Left forelimb (tissue), 1 donor: ENCODE measurements around the gene PDXP.
"Not testable (repeated sequence)": the region's sequence is repeated elsewhere in the genome, so short reads cannot be mapped to it uniquely, and the experiment has no call there.

ENCODE experiments used
- DNase-seq: peaks from one replicate; pipeline ENCODE4 v3.0.0-alpha.2; 2018; ENCODE audit warnings: low spot score

The PDXP gene

GRCh38 chr22:37647317-37647716 lies 11.2 kb upstream of the PDXP start:
- DNase-seq, result no peak

GRCh38 chr22:37647928-37648327 lies 10.6 kb upstream of the PDXP start:
- no peak for DNase-seq

GRCh38 chr22:37650463-37651136 lies 7.9 kb upstream of the PDXP start:
- DNase-seq, result no peak

GRCh38 chr22:37654563-37655251 lies 3.8 kb upstream of the PDXP start:
- no peak for DNase-seq

GRCh38 chr22:37655252-37655563 lies 3.3 kb upstream of the PDXP start:
- DNase-seq, result no peak

GRCh38 chr22:37656583-37656982 lies 1.9 kb upstream of the PDXP start:
- DNase-seq, result not testable (repeated sequence)

GRCh38 chr22:37657590-37658132 lies 862 bp upstream of the PDXP start:
- DNase-seq, result no peak

GRCh38 chr22:37659066-37659896 lies 758 bp downstream of the PDXP start:
- no peak for DNase-seq

GRCh38 chr22:37659897-37660708 lies 1.6 kb downstream of the PDXP start:
- DNase-seq, result no peak

GRCh38 chr22:37660709-37661045 lies 2.2 kb downstream of the PDXP start:
- no peak for DNase-seq

- DNase-seq, result no peak
Measured at GRCh38 chr22:37661160-37661924, 2.8 kb downstream of the PDXP start.

- no peak for DNase-seq
Measured at GRCh38 chr22:37662039-37662438, 3.5 kb downstream of the PDXP start.

- no peak for DNase-seq
Measured at GRCh38 chr22:37663521-37664140, 5.1 kb downstream of the PDXP start.

- DNase-seq, result no peak
Measured at GRCh38 chr22:37664249-37665101, 6.0 kb downstream of the PDXP start.

- DNase-seq, result no peak
Measured at GRCh38 chr22:37665487-37665886, 7.0 kb downstream of the PDXP start.

GRCh38 chr22:37669586-37669985 lies 11.1 kb downstream of the PDXP start:
- no peak for DNase-seq

GRCh38 chr22:37672206-37672919 lies 13.8 kb downstream of the PDXP start:
- no peak for DNase-seq

- DNase-seq, result no peak
Measured at GRCh38 chr22:37672920-37673455, 14.5 kb downstream of the PDXP start.

- DNase-seq, result no peak
Measured at GRCh38 chr22:37674248-37674647, 15.7 kb downstream of the PDXP start.
